HG02588 (cell line): Measurements from ENCODE around the gene SPATA24.
A peak's percentile ranks its signal among the peaks of the same experiment; 100 is the strongest.
"Not testable (repeated sequence)": the region's sequence is repeated elsewhere in the genome, so short reads cannot be mapped to it uniquely, and the experiment has no call there.

Experiments used
- ATAC-seq: cut with Tn5 transposase; IDR thresholded peaks from one replicate; pipeline ENCODE4 v1.9.1; 2021; ENCODE audit warnings: mild to moderate bottlenecking, moderate library complexity; ENCODE audit not compliant: unreplicated experiment

Gene SPATA24

GRCh38 chr5:139403787-139404483 lies at the start of gene SPATA24:
TSS of gene SPATA24 (minus strand) at chr5:139404089. CDS start at chr5:139404060, 29 bp downstream.
- ATAC-seq = peak; percentile 80

GRCh38 chr5:139451878-139452660 lies 48.2 kb upstream of the SPATA24 start:
- ATAC-seq = no peak

GRCh38 chr5:139451176-139451575 lies 47.3 kb upstream of the SPATA24 start:
- no peak for ATAC-seq

GRCh38 chr5:139446956-139447779 lies 43.3 kb upstream of the SPATA24 start:
- ATAC-seq = peak; percentile 68

GRCh38 chr5:139445325-139446170 lies 41.7 kb upstream of the SPATA24 start:
- ATAC-seq = no peak

- ATAC-seq = no peak
These were observed 40.1 kb upstream of the SPATA24 start for GRCh38 chr5:139443831-139444453.

GRCh38 chr5:139440416-139440815 lies 36.5 kb upstream of the SPATA24 start:
- ATAC-seq = not testable (repeated sequence)

- peak; percentile 85 for ATAC-seq
These were observed 35.4 kb upstream of the SPATA24 start, which contains the start of gene DNAJC18 for GRCh38 chr5:139439013-139439903. TSS of gene DNAJC18 (minus strand) at chr5:139439525. CDS start at chr5:139439445, 80 bp downstream.

- no peak for ATAC-seq
These were observed 34.8 kb upstream of the SPATA24 start for GRCh38 chr5:139438707-139439012.

- no peak for ATAC-seq
These were observed 31.8 kb upstream of the SPATA24 start for GRCh38 chr5:139435676-139436075.

- no peak for ATAC-seq
These were observed 27.8 kb upstream of the SPATA24 start for GRCh38 chr5:139431706-139432105.

GRCh38 chr5:139430015-139430414 lies 26.1 kb upstream of the SPATA24 start:
- no peak for ATAC-seq

GRCh38 chr5:139426203-139426885 lies 22.5 kb upstream of the SPATA24 start:
- ATAC-seq = no peak

GRCh38 chr5:139425497-139425896 lies 21.6 kb upstream of the SPATA24 start:
- no peak for ATAC-seq

- ATAC-seq = no peak
These were observed 18.5 kb upstream of the SPATA24 start for GRCh38 chr5:139422307-139422893.

GRCh38 chr5:139419226-139420192 lies 15.6 kb upstream of the SPATA24 start:
- ATAC-seq = no peak

- no peak for ATAC-seq
These were observed 14.9 kb upstream of the SPATA24 start for GRCh38 chr5:139418793-139419192.
